Aorta (tissue), 5 donors: ENCODE data around the gene GCC2. TPM values are rescaled to one million over a fixed set of nuclear protein-coding genes. Genes with fewer than 3 reads are reported as not detected.
"Not testable (repeated sequence)": the region's sequence is repeated elsewhere in the genome, so short reads cannot be mapped to it uniquely, and the experiment has no call there.

Source experiments
- ATAC-seq: fragments of 200-7000 bp; cut with Tn5 transposase; one replicate; pipeline ENCODE4 v1.9.1; 2022; ENCODE audit warnings: moderate library complexity; ENCODE audit not compliant: low FRiP score
- DNase-seq, 2 donors: peaks; one replicate each; pipeline ENCODE4 v3.0.0-alpha.2; 2020
- H3K27ac ChIP-seq, 2 donors: one replicate each; pipeline ENCODE4 v1.5.1; 2013; ENCODE audit warnings: low read length in 2 of 2, mild to moderate bottlenecking in 2 of 2, moderate library complexity in 2 of 2, control low read depth in 1 of 2, inconsistent platforms in 1 of 2, low read depth in 1 of 2
- H3K27me3 ChIP-seq, 2 donors: one replicate each; pipeline ENCODE4 v1.6.1; 2013; ENCODE audit warnings: control low read depth in 1 of 2, low read length in 1 of 2, mild to moderate bottlenecking in 1 of 2, moderate library complexity in 1 of 2; ENCODE audit not compliant: insufficient read depth in 2 of 2, control insufficient read depth in 1 of 2
- H3K36me3 ChIP-seq, 2 donors: one replicate each; pipeline ENCODE4 v1.6.1; 2013; ENCODE audit warnings: control low read depth in 1 of 2, low read length in 1 of 2, mild to moderate bottlenecking in 1 of 2; ENCODE audit not compliant: insufficient read depth in 2 of 2, control insufficient read depth in 1 of 2
- H3K4me1 ChIP-seq, 2 donors: one replicate each; pipeline ENCODE4 v1.6.1; 2013; ENCODE audit warnings: low read length in 2 of 2, control low read depth in 1 of 2, mild to moderate bottlenecking in 1 of 2, moderate library complexity in 1 of 2; ENCODE audit not compliant: insufficient read depth in 2 of 2, control insufficient read depth in 1 of 2
- H3K4me3 ChIP-seq, 2 donors: one replicate each; pipeline ENCODE4 v1.5.1; 2013; ENCODE audit warnings: low read length in 2 of 2, control low read depth in 1 of 2, mild to moderate bottlenecking in 1 of 2
- H3K9me3 ChIP-seq: one replicate; pipeline ENCODE4 v1.6.1; 2013; ENCODE audit warnings: mild to moderate bottlenecking, low read length; ENCODE audit not compliant: control insufficient read depth
- WGBS, 2 donors: extraction: QIAGEN DNeasy Blood & Tissue Kit; methylation state at CpG; one replicate each; pipeline ENCODE4 v1.1.7; 2013; 5-methylcytosine and 5-hydroxymethylcytosine counted together
- intact Hi-C, 2 donors: fragments of 100-400 bp; cut with DNase I; formaldehyde crosslinking; loops; one replicate each; pipeline versions ENCODE4 v1.14.2 to v1.15.0; 2022
- polyA plus RNA-seq, 2 donors: library from polyadenylated mRNA; stranded (reverse); fragments of 200-250 nt; gene quantifications; one replicate each; pipeline ENCODE4 v1.2.3, GENCODE V29; 2013
- total RNA-seq, 2 donors: library from RNA; stranded (reverse); fragmentation: NEBNext Ultra II Directional; extraction: Animal tissue kit (Norgen Biotek cat#: 25700); gene quantifications; one replicate each; pipeline ENCODE4 v1.2.1, GENCODE V29; 2021
- donor health status: healthy with polysubstance abuse.
- donor health status: Bipolar disorder and iron deficiency.
- donor health status: DM: no; HTN: no; CAD: no.
- donor health status: DM: no; HTN: no; CAD: no.
- donor health status: DM: yes; HTN: yes; CAD: no.

Gene GCC2
- total and polyA plus RNA-seq, 4 donors, result 10.8 to 64.6 (median 32.9) TPM

DNA sequence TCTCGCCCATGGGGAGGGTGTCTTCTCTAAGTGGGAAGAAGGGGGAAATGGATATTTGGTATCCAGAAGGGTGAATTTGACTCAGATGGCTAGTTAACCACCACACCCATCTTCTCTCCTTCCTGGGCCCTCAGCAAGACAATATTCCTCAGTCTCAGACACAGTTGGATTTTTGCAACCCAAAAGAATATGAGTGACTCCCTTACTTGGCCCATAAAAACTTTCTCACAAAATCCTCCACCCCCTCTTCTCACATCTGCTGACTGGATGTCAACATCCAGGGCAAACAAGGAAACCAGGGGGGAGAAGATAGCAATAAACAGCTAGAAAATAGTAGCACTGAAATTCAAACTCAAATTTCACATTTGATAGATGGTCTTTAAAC is 35.3 kb upstream of the GCC2 start:
- 92 to 95% methylated on average over 1 of the region's 1 CpG for WGBS, 2 donors
- intact Hi-C loops, result no loop called here
- no peaks in the 10 kb centered on the region for H3K9me3 ChIP-seq
- no peaks in the 10 kb centered on the region for H3K4me1 ChIP-seq
- H3K36me3 ChIP-seq, result no peaks in the 10 kb centered on the region
- no peaks in the 10 kb centered on the region for H3K27me3 ChIP-seq
- ATAC-seq, result no peak
- no peak overlapping the region for H3K27ac ChIP-seq
- no peak for DNase-seq
- H3K4me3 ChIP-seq, result no peak overlapping the region

DNA sequence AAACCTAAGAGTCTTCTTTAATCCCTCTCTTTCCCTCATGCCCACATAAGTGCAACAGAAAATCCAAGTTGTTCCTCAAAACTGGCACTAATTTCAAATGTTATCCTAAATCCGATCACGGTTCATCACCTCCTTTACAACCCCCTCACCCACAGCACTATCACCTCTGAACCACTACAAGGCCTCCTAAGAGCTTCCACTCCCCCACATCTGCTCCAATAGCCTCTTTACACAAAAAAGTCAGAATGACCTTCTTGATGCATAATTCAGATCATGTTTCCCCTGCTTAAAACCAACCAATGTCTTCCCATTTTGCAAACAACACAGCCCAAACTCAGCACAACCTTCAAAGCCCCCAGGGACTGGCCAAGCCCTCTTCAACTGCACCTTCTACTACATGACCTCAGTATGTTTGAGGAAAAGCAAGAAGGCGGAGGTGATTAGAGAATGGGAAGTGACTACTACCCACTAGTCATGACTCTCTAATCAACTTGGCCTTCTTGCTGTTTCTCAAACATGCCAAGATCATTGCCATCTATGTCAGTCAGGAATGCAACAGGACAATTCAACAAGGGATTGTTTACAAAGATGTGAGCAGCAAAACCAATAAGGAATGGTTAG is 34.6 kb upstream of the GCC2 start:
- intact Hi-C loops, result no loop called here
- ATAC-seq (no peak), DNase-seq (no peak)
- Histone ChIP-seq H3K27ac (no peak overlapping the region), H3K4me1 (no peaks in the 10 kb centered on the region), H3K27me3 (no peaks in the 10 kb centered on the region), H3K4me3 (no peak overlapping the region), H3K9me3 (no peaks in the 10 kb centered on the region), H3K36me3 (no peaks in the 10 kb centered on the region)
- WGBS, 2 donors, result 92 to 95% methylated on average over 3 of the region's 3 CpGs

DNA sequence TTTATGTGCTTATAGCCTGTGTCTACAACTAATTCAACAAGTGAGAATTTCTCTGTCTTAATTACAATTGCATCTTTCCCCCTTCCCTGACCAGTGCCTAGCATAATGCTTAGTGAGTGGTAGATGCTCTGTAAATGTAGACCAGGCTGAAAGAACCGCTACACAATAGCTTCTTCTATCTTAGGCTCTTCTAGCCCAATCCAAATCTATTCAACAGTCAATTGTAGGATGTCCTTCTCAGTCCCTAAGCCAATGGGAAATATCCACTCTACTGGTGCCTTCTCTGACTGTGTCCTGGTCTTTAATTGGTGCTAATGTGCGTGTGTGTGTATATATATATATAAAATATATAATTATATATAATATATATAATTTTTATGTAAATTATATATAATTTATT is 34.1 kb upstream of the GCC2 start:
- Histone ChIP-seq H3K27ac (no peak overlapping the region), H3K27me3 (no peaks in the 10 kb centered on the region), H3K4me1 (no peaks in the 10 kb centered on the region), H3K4me3 (no peak overlapping the region), H3K9me3 (no peaks in the 10 kb centered on the region), H3K36me3 (no peaks in the 10 kb centered on the region)
- WGBS, 2 donors, result 94 to 96% methylated on average over 2 of the region's 2 CpGs
- intact Hi-C loops, result no loop called here
- ATAC-seq, result no peak
- DNase-seq, result no peak

DNA sequence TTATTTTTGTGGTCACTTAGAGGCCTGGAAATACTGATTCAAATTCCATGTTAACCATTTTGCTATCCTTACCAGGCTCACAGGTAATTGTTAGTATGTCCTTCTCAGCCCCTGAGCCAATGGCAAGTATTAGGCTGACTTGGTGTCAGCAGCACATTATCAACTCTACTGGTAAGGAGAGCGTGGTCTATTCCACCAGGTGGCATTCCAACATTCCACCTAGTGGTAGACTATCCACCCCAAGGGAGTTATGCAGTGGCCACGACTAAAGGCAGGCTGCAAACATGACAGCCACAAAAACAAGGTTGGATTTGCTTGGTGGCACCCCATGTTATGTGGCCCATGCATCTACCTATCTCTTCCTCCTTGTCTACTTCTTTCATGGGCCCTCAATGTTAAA is 31.8 kb upstream of the GCC2 start:
- Histone ChIP-seq H3K4me1 (no peaks in the 10 kb centered on the region), H3K27me3 (no peaks in the 10 kb centered on the region), H3K9me3 (no peaks in the 10 kb centered on the region), H3K27ac (no peak overlapping the region), H3K36me3 (no peaks in the 10 kb centered on the region), H3K4me3 (no peak overlapping the region)
- intact Hi-C loops, result no loop called here
- ATAC-seq (no peak), DNase-seq (no peak)
- 79 to 83% methylated on average over 2 of the region's 2 CpGs for WGBS, 2 donors

- no peak overlapping the region for H3K4me3 ChIP-seq
- DNase-seq (no peak), ATAC-seq (no peak)
- H3K4me1 ChIP-seq, result no peaks in the 10 kb centered on the region
- WGBS, 2 donors, result 67 to 69% methylated on average over 4 of the region's 4 CpGs
- H3K27ac ChIP-seq, result no peak overlapping the region
- H3K27me3 ChIP-seq, result no peaks in the 10 kb centered on the region
- no peaks in the 10 kb centered on the region for H3K9me3 ChIP-seq
- intact Hi-C loops, result no loop called here
- no peaks in the 10 kb centered on the region for H3K36me3 ChIP-seq
These were observed 30.6 kb upstream of the GCC2 start for GRCh38 chr2:108418416-108418815.

DNA sequence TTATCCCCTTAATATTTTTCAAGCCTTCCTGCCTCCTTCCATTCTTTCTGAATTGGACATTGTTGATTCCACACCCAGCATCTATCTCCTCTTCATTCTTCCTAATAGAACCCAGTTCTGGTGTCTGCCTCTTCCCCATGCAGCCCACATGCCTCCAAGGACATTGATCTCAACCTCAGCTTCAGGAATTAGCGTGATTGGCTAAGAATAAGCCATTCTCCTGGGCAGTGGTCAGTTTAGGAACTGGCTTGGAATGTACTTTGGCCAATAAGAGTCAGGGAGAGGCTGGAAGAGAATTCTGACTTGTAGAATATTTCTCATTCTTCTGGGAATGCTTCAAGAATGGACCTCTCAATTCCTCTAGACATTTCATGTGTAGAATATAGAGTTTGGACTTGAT is 25.9 kb upstream of the GCC2 start:
- intact Hi-C loops, result no loop called here
- DNase-seq (no peak), ATAC-seq (no peak)
- WGBS, 2 donors, result 82 to 91% methylated on average over 1 of the region's 1 CpG
- Histone ChIP-seq H3K27me3 (no peaks in the 10 kb centered on the region), H3K4me1 (no peaks in the 10 kb centered on the region), H3K4me3 (no peak overlapping the region), H3K9me3 (no peaks in the 10 kb centered on the region), H3K36me3 (no peaks in the 10 kb centered on the region), H3K27ac (no peak overlapping the region)

DNA sequence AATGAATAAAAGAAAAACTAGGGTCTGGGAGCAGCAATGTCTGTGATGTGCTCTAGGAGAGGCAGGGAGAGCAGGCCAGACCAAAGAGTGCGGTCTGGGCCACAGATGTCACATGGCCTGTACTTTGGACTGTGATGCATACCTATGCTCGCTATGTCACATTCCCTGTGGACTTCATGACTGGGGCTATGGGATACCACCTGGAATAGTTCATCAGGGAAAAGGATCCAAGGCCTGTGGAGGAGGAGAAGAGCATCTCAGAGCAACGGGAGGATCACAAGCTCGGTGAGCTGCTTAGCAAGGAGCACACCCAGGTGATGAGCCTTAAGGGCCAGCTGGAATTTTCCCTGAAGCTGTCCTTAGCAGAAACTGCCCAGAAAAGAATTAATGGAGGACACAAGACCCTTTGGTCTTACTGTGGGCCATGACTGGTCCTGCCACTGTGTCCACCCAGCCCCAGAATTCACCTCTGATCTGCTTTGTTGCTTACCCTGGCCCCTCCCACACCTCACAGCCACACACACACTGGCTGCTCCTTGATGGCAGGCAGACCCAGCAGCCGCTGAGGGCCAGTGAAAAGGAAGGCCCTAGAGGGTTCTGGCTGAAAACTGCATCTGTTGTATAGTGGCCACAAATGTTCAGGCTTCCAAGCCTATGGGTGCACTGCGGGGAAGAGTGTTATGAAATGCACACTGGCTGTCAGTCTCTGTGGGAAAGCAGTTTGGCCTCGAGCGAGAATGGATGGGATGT is 25.3 kb upstream of the GCC2 start:
- 87 to 88% methylated on average over 8 of the region's 8 CpGs for WGBS, 2 donors

GRCh38 chr2:108428286-108429009 is 20.6 kb upstream of the GCC2 start:
- no peaks in the 10 kb centered on the region for H3K4me1 ChIP-seq
- H3K36me3 ChIP-seq, result no peaks in the 10 kb centered on the region
- H3K27me3 ChIP-seq, result no peaks in the 10 kb centered on the region
- ATAC-seq (no peak), DNase-seq (no peak)
- no peak overlapping the region for H3K4me3 ChIP-seq
- H3K9me3 ChIP-seq, result no peaks in the 10 kb centered on the region
- no peak overlapping the region for H3K27ac ChIP-seq
- intact Hi-C loops, result no loop called here
- 38 to 46% methylated on average over 2 of the region's 2 CpGs for WGBS, 2 donors

More for the DNA sequence above, 25.3 kb upstream of the GCC2 start:
- H3K9me3 ChIP-seq, result no peaks in the 10 kb centered on the region
- no peak for ATAC-seq
- H3K4me1 ChIP-seq, result no peaks in the 10 kb centered on the region
- no peak overlapping the region for H3K4me3 ChIP-seq
- no peak overlapping the region for H3K27ac ChIP-seq
- DNase-seq, result no peak
- no peaks in the 10 kb centered on the region for H3K36me3 ChIP-seq
- intact Hi-C loops, result no loop called here
- no peaks in the 10 kb centered on the region for H3K27me3 ChIP-seq

DNA sequence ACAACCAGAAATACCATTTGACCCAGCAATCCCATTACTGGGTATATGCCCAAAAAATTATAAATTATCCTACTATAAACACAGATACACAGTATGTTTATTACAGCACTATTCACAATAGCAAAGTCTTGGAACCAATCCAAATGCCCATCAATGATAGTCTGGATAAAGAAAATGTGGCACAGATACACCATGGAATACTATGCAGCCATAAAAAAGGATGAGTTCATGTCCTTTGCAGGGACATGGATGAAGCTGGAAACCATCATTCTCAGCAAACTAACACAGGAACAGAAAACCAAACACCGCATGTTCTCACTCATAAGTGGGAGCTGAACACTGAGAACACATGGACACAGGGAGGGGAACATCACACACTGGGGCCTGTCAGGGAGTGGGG is 13.4 kb upstream of the GCC2 start:
- H3K36me3 ChIP-seq, ATAC-seq, H3K4me3 ChIP-seq, DNase-seq, H3K4me1 ChIP-seq, H3K9me3 ChIP-seq, H3K27me3 ChIP-seq, intact Hi-C loops, H3K27ac ChIP-seq: not testable (repeated sequence)
- 85 to 92% methylated on average over 1 of the region's 1 CpG for WGBS, 2 donors
